Measurements from ENCODE around the gene CDK14. TPM values are rescaled to one million over a fixed set of nuclear protein-coding genes. Genes with fewer than 3 reads are reported as not detected.

CDK14 gene
- total and polyA plus RNA-seq, 2 donors (not counting 1 experiment from before 2014, with no cell fraction given) = 42.1 to 167 TPM

GRCh38 chr7:90832726-90833125 lies 236.6 kb downstream of the CDK14 start:
- Mint-ChIP-seq H3K4me1 (peaks cover 23% of the 10 kb centered on the region), H3K27ac (no peak overlapping the region), H3K4me3 (no peak overlapping the region), H3K27me3 (no peaks in the 10 kb centered on the region), H3K9me3 (ENCODE audit: insufficient read depth) (peaks cover 15% of the 10 kb centered on the region)
- Histone ChIP-seq H3K27me3 (replicated peaks in 1 of 4; ENCODE audit: control extremely low read depth in 1 of 4, control insufficient read depth in 3 of 4, insufficient read depth in 4 of 4, low read length in 3 of 4) (no peaks in the 10 kb centered on the region), H3K36me3 (replicated peaks in 1 of 2; ENCODE audit: control extremely low read depth in 1 of 2, control insufficient read depth in 1 of 2, extremely low read depth in 1 of 2, insufficient read depth in 2 of 2, low read length in 1 of 2) (peaks cover 0 to 13% of the 10 kb centered on the region in 2 experiments), H3K4me3 (ENCODE audit: control extremely low read depth in 1 of 5, extremely low read depth in 1 of 5, insufficient read depth in 1 of 5, low read depth in 2 of 5, low read length in 4 of 5) (no peak overlapping the region), H4K20me1 (ENCODE audit: control insufficient read depth, insufficient read depth, low read length, poor library complexity, severe bottlenecking) (peaks cover 22% of the 10 kb centered on the region), H3K27ac (ENCODE audit: low read length in 2 of 2) (no peak overlapping the region), H3K4me1 (ENCODE audit: control insufficient read depth in 2 of 2, insufficient read depth in 2 of 2, low read length in 2 of 2) (no peaks in the 10 kb centered on the region), H2AFZ (ENCODE audit: insufficient read depth, low read depth, low read length, poor library complexity, severe bottlenecking) (no peak overlapping the region), H3K4me2 (replicated peaks; ENCODE audit: low read depth, low read length, poor library complexity, severe bottlenecking) (no peak overlapping the region), H3K9me3 (ENCODE audit: control extremely low read depth in 1 of 3, control insufficient read depth in 2 of 3, insufficient read depth in 1 of 3, low read length in 2 of 3) (peaks cover 0 to 19% (median 16%) of the 10 kb centered on the region in 3 donors), H3K79me2 (ENCODE audit: control insufficient read depth, insufficient read depth, low read length) (peaks cover 56% of the 10 kb centered on the region), H3K9ac (ENCODE audit: low read length) (no peak overlapping the region)
- CTCF ChIA-PET = interaction anchor here (0.5 to 1.2 kb wide), 2 partner anchors 9 to 108 kb away, joined by 3 to 4 read pairs; no protein-coding TSS in a partner anchor
- DNase-seq (no peak), ATAC-seq (ENCODE audit: low read depth) (no peak)
- intact Hi-C loops (cut with micrococcal nuclease) = no loop called here
- POLR2A ChIA-PET = no interaction called here
- WGBS (ENCODE audit: insufficient coverage) = 86% methylated on average over 1 of the region's 3 CpGs
- no peak for TF ChIP-seq EZH2 (IDR thresholded peaks at IDR 0.05; ENCODE audit: borderline replicate concordance, insufficient read depth, low read depth, low read length, poor library complexity, severe bottlenecking)
- TF ChIP-seq CTCF (IDR thresholded peaks at IDR 0.05) = no peak

GRCh38 chr7:90833443-90833842 lies 237.3 kb downstream of the CDK14 start:
- Histone ChIP-seq H3K27ac (ENCODE audit: low read length in 2 of 2) (no peak overlapping the region), H3K4me3 (ENCODE audit: control extremely low read depth in 1 of 5, extremely low read depth in 1 of 5, insufficient read depth in 1 of 5, low read depth in 2 of 5, low read length in 4 of 5) (no peak overlapping the region), H3K4me1 (ENCODE audit: control insufficient read depth in 2 of 2, insufficient read depth in 2 of 2, low read length in 2 of 2) (no peaks in the 10 kb centered on the region), H3K9ac (ENCODE audit: low read length) (no peak overlapping the region), H3K4me2 (replicated peaks; ENCODE audit: low read depth, low read length, poor library complexity, severe bottlenecking) (no peak overlapping the region), H2AFZ (ENCODE audit: insufficient read depth, low read depth, low read length, poor library complexity, severe bottlenecking) (no peak overlapping the region), H4K20me1 (ENCODE audit: control insufficient read depth, insufficient read depth, low read length, poor library complexity, severe bottlenecking) (peaks cover 22% of the 10 kb centered on the region), H3K36me3 (replicated peaks in 1 of 2; ENCODE audit: control extremely low read depth in 1 of 2, control insufficient read depth in 1 of 2, extremely low read depth in 1 of 2, insufficient read depth in 2 of 2, low read length in 1 of 2) (peaks cover 0 to 14% of the 10 kb centered on the region in 2 experiments), H3K79me2 (ENCODE audit: control insufficient read depth, insufficient read depth, low read length) (peaks cover 57% of the 10 kb centered on the region), H3K27me3 (replicated peaks in 1 of 4; ENCODE audit: control extremely low read depth in 1 of 4, control insufficient read depth in 3 of 4, insufficient read depth in 4 of 4, low read length in 3 of 4) (no peaks in the 10 kb centered on the region), H3K9me3 (ENCODE audit: control extremely low read depth in 1 of 3, control insufficient read depth in 2 of 3, insufficient read depth in 1 of 3, low read length in 2 of 3) (peaks cover 0 to 22% (median 17%) of the 10 kb centered on the region in 3 donors)
- WGBS (ENCODE audit: insufficient coverage) = no CpG with 5 or more reads among the region's 1 CpG
- TF ChIP-seq EZH2 (IDR thresholded peaks at IDR 0.05; ENCODE audit: borderline replicate concordance, insufficient read depth, low read depth, low read length, poor library complexity, severe bottlenecking) = no peak
- TF ChIP-seq CTCF (IDR thresholded peaks at IDR 0.05) = no peak
- Mint-ChIP-seq H3K27me3 (no peaks in the 10 kb centered on the region), H3K9me3 (ENCODE audit: insufficient read depth) (peaks cover 16% of the 10 kb centered on the region), H3K27ac (no peak overlapping the region), H3K4me3 (no peak overlapping the region), H3K4me1 (peaks cover 23% of the 10 kb centered on the region)
- DNase-seq (no peak), ATAC-seq (ENCODE audit: low read depth) (no peak)
- intact Hi-C loops (cut with micrococcal nuclease) = no loop called here
- ChIA-PET POLR2A (no interaction called here), CTCF (no interaction called here)
